GM18909 (cell line): ENCODE data around the gene CSRNP3.
"Not testable (repeated sequence)": the region's sequence is repeated elsewhere in the genome, so short reads cannot be mapped to it uniquely, and the experiment has no call there.

Experiments
- ATAC-seq: cut with Tn5 transposase; IDR thresholded peaks from one replicate; pipeline ENCODE4 v1.9.1; 2021; ENCODE audit warnings: mild to moderate bottlenecking; ENCODE audit not compliant: unreplicated experiment, poor library complexity

The CSRNP3 gene

GRCh38 chr2:165666073-165666472 lies 196.6 kb downstream of the CSRNP3 start:
- not testable (repeated sequence) for ATAC-seq

- ATAC-seq = no peak
These were observed 197.1 kb downstream of the CSRNP3 start for GRCh38 chr2:165666605-165667004.

- ATAC-seq = no peak
These were observed 197.9 kb downstream of the CSRNP3 start for GRCh38 chr2:165667375-165667774.

GRCh38 chr2:165674780-165675179 lies 205.3 kb downstream of the CSRNP3 start:
- ATAC-seq = no peak

- peak; percentile 57 for ATAC-seq
These were observed 206.1 kb downstream of the CSRNP3 start for GRCh38 chr2:165675551-165675968.

GRCh38 chr2:165678882-165679281 lies 209.4 kb downstream of the CSRNP3 start:
- no peak for ATAC-seq

- no peak for ATAC-seq
These were observed 210.1 kb downstream of the CSRNP3 start for GRCh38 chr2:165679621-165680020.

- no peak for ATAC-seq
These were observed 212.3 kb downstream of the CSRNP3 start for GRCh38 chr2:165681841-165682240.

- no peak for ATAC-seq
These were observed 213.0 kb downstream of the CSRNP3 start for GRCh38 chr2:165682546-165682945.

GRCh38 chr2:165686800-165687199 lies 217.3 kb downstream of the CSRNP3 start:
- ATAC-seq = no peak

- no peak for ATAC-seq
These were observed 218.0 kb downstream of the CSRNP3 start for GRCh38 chr2:165687426-165688002.

GRCh38 chr2:165691615-165692014 lies 222.1 kb downstream of the CSRNP3 start:
- no peak for ATAC-seq

GRCh38 chr2:165692906-165693305 lies 223.4 kb downstream of the CSRNP3 start:
- no peak for ATAC-seq

- ATAC-seq = no peak
These were observed 224.3 kb downstream of the CSRNP3 start for GRCh38 chr2:165693838-165694237.

- no peak for ATAC-seq
These were observed 228.4 kb downstream of the CSRNP3 start for GRCh38 chr2:165697748-165698443.

- ATAC-seq = peak; percentile 93
These were observed 229.0 kb downstream of the CSRNP3 start for GRCh38 chr2:165698444-165698884.

- ATAC-seq = peak; percentile 37
These were observed 230.4 kb downstream of the CSRNP3 start for GRCh38 chr2:165699946-165700345.

- ATAC-seq = no peak
These were observed 231.0 kb downstream of the CSRNP3 start for GRCh38 chr2:165700531-165700930.

GRCh38 chr2:165701147-165701546 lies 231.6 kb downstream of the CSRNP3 start:
- ATAC-seq = no peak

GRCh38 chr2:165706960-165707487 lies 237.5 kb downstream of the CSRNP3 start:
- no peak for ATAC-seq

GRCh38 chr2:165716091-165716490 lies 246.6 kb downstream of the CSRNP3 start:
- no peak for ATAC-seq
